SKM-1 (cell line): ENCODE measurements around the gene PPP2R1A.
"Not testable (repeated sequence)": the region's sequence is repeated elsewhere in the genome, so short reads cannot be mapped to it uniquely, and the experiment has no call there.

Experiments
- DNase-seq: peaks from one replicate; lab custom pipeline; 2025; ENCODE audit not compliant: unreplicated experiment; lab: John Stamatoyannopoulos, UW

Gene PPP2R1A

GRCh38 chr19:52200044-52200443 is 10.2 kb downstream of the PPP2R1A start:
- DNase-seq = no peak

- not testable (repeated sequence) for DNase-seq
These were observed 11.0 kb downstream of the PPP2R1A start for GRCh38 chr19:52200755-52201391.

GRCh38 chr19:52206481-52206880 is 16.6 kb downstream of the PPP2R1A start:
- DNase-seq = no peak

GRCh38 chr19:52211203-52211602 is 21.4 kb downstream of the PPP2R1A start:
- no peak for DNase-seq

GRCh38 chr19:52211926-52212571 is 22.2 kb downstream of the PPP2R1A start:
- no peak for DNase-seq

GRCh38 chr19:52212572-52213255 is 22.9 kb downstream of the PPP2R1A start:
- no peak for DNase-seq

GRCh38 chr19:52214241-52214640 is 24.4 kb downstream of the PPP2R1A start:
- no peak for DNase-seq

GRCh38 chr19:52216401-52216800 is 26.5 kb downstream of the PPP2R1A start:
- no peak for DNase-seq

- DNase-seq = no peak
These were observed 27.7 kb downstream of the PPP2R1A start for GRCh38 chr19:52217576-52217975.

GRCh38 chr19:52219611-52220010 is 29.8 kb downstream of the PPP2R1A start:
- DNase-seq = no peak

GRCh38 chr19:52221031-52221430 is 31.2 kb downstream of the PPP2R1A start:
- no peak for DNase-seq

GRCh38 chr19:52221831-52222375 is 32.1 kb downstream of the PPP2R1A start:
- DNase-seq = no peak

- DNase-seq = no peak
These were observed 34.4 kb downstream of the PPP2R1A start for GRCh38 chr19:52224211-52224610.

- DNase-seq = no peak
These were observed 36.8 kb downstream of the PPP2R1A start for GRCh38 chr19:52226652-52227051.

GRCh38 chr19:52227196-52227940 is 37.5 kb downstream of the PPP2R1A start:
- DNase-seq = no peak

- no peak for DNase-seq
These were observed 38.1 kb downstream of the PPP2R1A start for GRCh38 chr19:52227980-52228379.

- DNase-seq = no peak
These were observed 39.7 kb downstream of the PPP2R1A start for GRCh38 chr19:52229524-52229923.

GRCh38 chr19:52230685-52231084 is 40.8 kb downstream of the PPP2R1A start:
- DNase-seq = no peak

- no peak for DNase-seq
These were observed 41.5 kb downstream of the PPP2R1A start for GRCh38 chr19:52231154-52231910.

- DNase-seq = no peak
These were observed 44.6 kb downstream of the PPP2R1A start for GRCh38 chr19:52234406-52234805.

GRCh38 chr19:52237197-52237596 is 47.3 kb downstream of the PPP2R1A start:
- DNase-seq = no peak
